Fibroblast of lung (primary cell): ENCODE data around the gene MTMR4.

Source experiments
- CTCF ChIP-seq, 2 donors: IDR thresholded peaks in 1 of 2; conservative IDR thresholded peaks in 1 of 2; 1 replicate in 1 of 2; 2 replicates in 1 of 2; pipeline ENCODE4 v1.5.1; 2011 to 2012; ENCODE audit warnings: low read length in 2 of 2, control low read depth in 1 of 2, inconsistent platforms in 1 of 2, low read depth in 1 of 2, mild to moderate bottlenecking in 1 of 2
- EZH2 ChIP-seq: IDR thresholded peaks from 2 replicates; pipeline ENCODE4 v1.5.1; 2012; ENCODE audit warnings: low read length, control low read depth, mild to moderate bottlenecking; ENCODE audit errors: missing control alignments

GRCh38 chr17:58513267-58513964, 1.0 kb downstream of the MTMR4 start:
- no peak for TF ChIP-seq CTCF (conservative IDR thresholded peaks at IDR 0.05 in 1 of 2, IDR thresholded peaks at IDR 0.05 in 1 of 2; ENCODE audit: low read depth in 1 of 2, low read length in 2 of 2)
- TF ChIP-seq EZH2 = no peak
